HUES64 (cell line): ENCODE data around the gene TENM4.

Experiments
- H3K27ac ChIP-seq: 2 replicates; pipeline ENCODE4 v1.7.0; 2013; ENCODE audit warnings: low read depth, low read length, inconsistent platforms
- H3K27me3 ChIP-seq: 2 replicates; pipeline ENCODE4 v1.6.1; 2013; ENCODE audit warnings: mild to moderate bottlenecking, low read length; ENCODE audit not compliant: insufficient read depth
- H3K36me3 ChIP-seq: 2 replicates; pipeline ENCODE4 v1.6.1; 2013; ENCODE audit warnings: mild to moderate bottlenecking, low read length; ENCODE audit not compliant: insufficient read depth
- H3K4me1 ChIP-seq: 2 replicates; pipeline ENCODE4 v1.6.1; 2013; ENCODE audit warnings: mild to moderate bottlenecking, low read length, moderate library complexity; ENCODE audit not compliant: insufficient read depth
- H3K4me3 ChIP-seq: 2 replicates; pipeline ENCODE4 v1.5.1; 2013; ENCODE audit warnings: mild to moderate bottlenecking, low read length, moderate library complexity
- H3K9ac ChIP-seq: 2 replicates; pipeline ENCODE4 v1.6.1; 2013; ENCODE audit warnings: mild to moderate bottlenecking, low read depth, low read length
- H3K9me3 ChIP-seq: 2 replicates; pipeline ENCODE4 v1.6.1; 2013; ENCODE audit warnings: low read depth, low read length; ENCODE audit not compliant: insufficient read depth
- WGBS: fragments of 150-250, 120-280 bp; methylation state at CpG from one replicate; pipeline ENCODE4 v1.1.7; 2013; ENCODE audit warnings: missing lambda C conversion rate; 5-methylcytosine and 5-hydroxymethylcytosine counted together

TENM4 gene

DNA sequence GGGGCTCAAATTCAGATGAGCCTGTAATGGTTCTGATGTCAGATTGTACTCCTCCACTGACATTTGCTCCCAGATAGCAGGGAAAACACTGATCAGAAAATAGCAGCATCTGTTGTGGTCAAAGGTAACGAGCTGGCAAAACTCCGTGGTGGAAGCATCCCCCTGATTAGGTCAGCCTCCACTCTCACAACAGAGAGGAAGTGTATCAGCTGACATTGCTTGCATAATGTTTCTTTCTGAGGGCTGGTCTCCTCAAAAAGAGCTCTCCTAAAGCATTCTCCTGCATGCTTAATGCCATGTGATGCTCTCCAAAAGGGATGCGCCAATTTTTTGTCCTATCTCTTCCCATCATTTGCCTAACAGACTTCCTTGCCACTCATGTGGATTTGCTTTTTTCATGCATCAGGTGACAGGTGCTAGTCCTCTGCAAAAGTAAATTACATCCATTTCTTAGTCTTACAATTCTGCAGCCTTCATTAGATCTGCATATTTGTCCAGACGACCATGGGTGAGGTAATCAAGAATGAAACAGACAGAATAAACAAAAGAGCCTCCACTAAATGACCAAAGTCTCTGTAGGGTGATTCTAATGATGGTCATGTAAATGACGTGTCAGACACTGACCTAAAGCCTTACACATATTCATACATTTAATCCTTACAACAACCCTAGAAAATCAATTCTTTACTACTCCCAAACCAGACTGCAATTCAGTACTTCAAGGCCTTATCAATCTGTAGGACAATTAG, 6.4 kb upstream of the TENM4 start:
- Histone ChIP-seq H3K4me3 (no peak overlapping the region), H3K36me3 (no peaks in the 10 kb centered on the region), H3K27ac (no peak overlapping the region), H3K9ac (no peak overlapping the region), H3K27me3 (peaks cover 18% of the 10 kb centered on the region), H3K9me3 (no peaks in the 10 kb centered on the region), H3K4me1 (peaks cover 15% of the 10 kb centered on the region; the same call in 1 of the 2 replicates)
- 65% methylated on average over 5 of the region's 5 CpGs for WGBS

DNA sequence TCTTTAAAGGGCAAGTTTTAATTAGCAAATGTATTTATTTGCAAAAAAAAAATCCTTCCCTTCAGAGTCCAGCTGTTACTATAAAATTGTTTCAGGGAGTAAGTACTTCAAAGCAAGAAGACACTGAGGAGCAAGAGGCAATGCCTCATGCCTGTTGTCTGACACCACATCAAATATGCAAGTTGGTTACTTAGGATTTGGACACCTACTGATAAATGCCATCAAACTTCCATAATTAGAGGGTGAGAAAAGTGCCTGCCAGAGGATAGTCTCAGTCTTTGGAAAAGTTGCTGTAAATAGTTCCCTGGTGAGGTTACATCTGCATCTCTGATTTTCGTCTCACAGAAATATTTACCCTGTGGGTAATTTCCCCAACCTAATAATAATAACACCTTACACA, 4.1 kb upstream of the TENM4 start:
- H3K9ac ChIP-seq, result no peak overlapping the region
- H3K27ac ChIP-seq, result no peak overlapping the region
- peaks cover 21% of the 10 kb centered on the region for H3K4me1 ChIP-seq
- no peaks in the 10 kb centered on the region for H3K36me3 ChIP-seq
- no peaks in the 10 kb centered on the region for H3K9me3 ChIP-seq
- no peak overlapping the region for H3K4me3 ChIP-seq
- H3K27me3 ChIP-seq, result peaks cover 41% of the 10 kb centered on the region
- 69% methylated on average over 1 of the region's 1 CpG for WGBS

DNA sequence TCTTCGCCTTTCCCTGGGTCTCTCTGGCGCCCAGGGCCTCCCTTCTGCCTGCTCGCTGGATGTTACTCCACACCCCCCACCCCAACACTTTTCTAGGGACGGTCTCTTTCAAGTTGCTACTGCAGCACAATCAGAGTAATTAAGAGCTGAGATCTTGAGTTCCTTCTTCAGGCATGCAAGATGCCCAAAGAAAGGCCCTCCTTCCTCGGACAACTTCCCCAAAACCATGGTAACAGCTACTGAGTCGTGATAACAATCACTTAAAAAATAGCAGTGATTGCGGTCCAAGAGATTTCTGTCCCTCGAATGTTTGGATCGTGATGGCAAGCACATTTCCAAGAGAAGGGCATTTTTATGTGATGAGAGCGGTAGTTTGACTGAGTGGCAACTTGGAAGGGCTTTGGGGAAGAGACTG, 638 bp upstream of the TENM4 start:
- WGBS, result 13% methylated on average over 10 of the region's 10 CpGs
- H3K4me3 ChIP-seq, result peak overlapping the region; percentile 78
- H3K27me3 ChIP-seq, result peaks cover 75% of the 10 kb centered on the region
- H3K9me3 ChIP-seq, result no peaks in the 10 kb centered on the region
- H3K4me1 ChIP-seq, result peaks cover 23% of the 10 kb centered on the region
- no peaks in the 10 kb centered on the region for H3K36me3 ChIP-seq
- H3K27ac ChIP-seq, result no peak overlapping the region
- peak overlapping the region; percentile 71 for H3K9ac ChIP-seq

DNA sequence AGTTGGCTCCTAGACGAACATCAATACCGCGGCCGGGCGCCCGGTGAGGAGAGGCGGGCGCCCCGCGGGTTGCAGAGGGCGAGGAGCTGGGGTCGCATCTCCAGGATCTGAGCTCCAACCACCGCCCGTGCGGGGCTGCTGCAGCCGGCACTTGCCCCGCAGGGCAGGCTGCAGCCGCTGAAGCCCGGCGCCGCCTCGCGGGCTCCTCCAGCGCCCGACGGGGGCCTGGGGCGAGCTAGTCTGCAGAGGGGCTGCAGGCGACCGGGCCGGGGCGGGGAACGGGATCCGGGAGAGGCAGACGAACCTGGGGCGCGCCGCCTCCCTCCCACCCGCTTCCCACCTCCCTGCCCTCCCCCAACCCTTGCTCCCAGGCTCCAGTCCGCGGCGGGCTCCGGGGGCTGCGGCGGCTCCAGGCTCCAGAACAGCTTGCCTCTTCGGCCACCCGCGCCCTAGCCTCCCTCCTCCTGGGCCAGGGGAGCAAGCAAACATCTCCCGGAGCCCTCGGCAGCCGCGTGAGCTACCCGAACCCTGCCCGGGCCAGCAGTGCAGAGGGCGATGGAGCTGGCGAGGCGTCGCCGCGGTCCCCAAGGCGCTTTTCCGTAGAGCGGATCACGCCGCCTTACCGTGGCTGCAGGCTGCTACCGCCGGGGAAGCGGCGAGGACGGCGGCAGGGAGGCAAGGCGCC, 802 bp downstream of the TENM4 start:
- WGBS, result under 1% methylated on average over 72 of the region's 72 CpGs
- H3K27ac ChIP-seq, result no peak overlapping the region
- H3K4me1 ChIP-seq, result peaks cover 21% of the 10 kb centered on the region
- no peaks in the 10 kb centered on the region for H3K9me3 ChIP-seq
- no peaks in the 10 kb centered on the region for H3K36me3 ChIP-seq
- H3K27me3 ChIP-seq, result peaks cover 89% of the 10 kb centered on the region
- peak overlapping the region; percentile 78 for H3K4me3 ChIP-seq
- peak overlapping the region; percentile 71 for H3K9ac ChIP-seq

DNA sequence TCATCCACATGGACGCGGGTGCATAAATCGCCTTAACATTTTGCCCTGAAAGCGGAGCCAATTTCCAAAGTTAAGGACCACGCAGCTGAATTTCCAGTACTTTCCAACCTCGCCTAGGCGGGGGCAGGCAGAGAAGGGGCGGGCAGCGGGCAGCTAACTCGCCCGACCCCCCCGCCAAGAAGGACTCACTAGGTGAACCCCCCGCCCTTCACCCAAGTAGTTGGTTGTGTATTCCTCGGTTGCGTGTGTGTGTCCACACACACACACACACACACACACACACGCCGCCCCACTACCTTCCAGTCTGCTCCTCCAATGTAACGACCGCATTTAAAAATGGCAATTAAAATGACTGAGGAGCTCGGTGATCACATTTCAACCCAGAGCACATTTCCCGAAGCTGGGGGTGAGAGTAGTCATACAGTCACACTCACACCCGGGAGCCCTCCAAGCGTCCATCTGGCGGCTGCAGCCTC, 1.4 kb downstream of the TENM4 start:
- H3K4me1 ChIP-seq, result peaks cover 18% of the 10 kb centered on the region
- H3K4me3 ChIP-seq, result peak overlapping the region; percentile 78
- under 1% methylated on average over 22 of the region's 24 CpGs for WGBS
- no peaks in the 10 kb centered on the region for H3K9me3 ChIP-seq
- H3K9ac ChIP-seq, result peak overlapping the region; percentile 71
- H3K36me3 ChIP-seq, result no peaks in the 10 kb centered on the region
- H3K27ac ChIP-seq, result no peak overlapping the region
- H3K27me3 ChIP-seq, result peaks cover 95% of the 10 kb centered on the region

DNA sequence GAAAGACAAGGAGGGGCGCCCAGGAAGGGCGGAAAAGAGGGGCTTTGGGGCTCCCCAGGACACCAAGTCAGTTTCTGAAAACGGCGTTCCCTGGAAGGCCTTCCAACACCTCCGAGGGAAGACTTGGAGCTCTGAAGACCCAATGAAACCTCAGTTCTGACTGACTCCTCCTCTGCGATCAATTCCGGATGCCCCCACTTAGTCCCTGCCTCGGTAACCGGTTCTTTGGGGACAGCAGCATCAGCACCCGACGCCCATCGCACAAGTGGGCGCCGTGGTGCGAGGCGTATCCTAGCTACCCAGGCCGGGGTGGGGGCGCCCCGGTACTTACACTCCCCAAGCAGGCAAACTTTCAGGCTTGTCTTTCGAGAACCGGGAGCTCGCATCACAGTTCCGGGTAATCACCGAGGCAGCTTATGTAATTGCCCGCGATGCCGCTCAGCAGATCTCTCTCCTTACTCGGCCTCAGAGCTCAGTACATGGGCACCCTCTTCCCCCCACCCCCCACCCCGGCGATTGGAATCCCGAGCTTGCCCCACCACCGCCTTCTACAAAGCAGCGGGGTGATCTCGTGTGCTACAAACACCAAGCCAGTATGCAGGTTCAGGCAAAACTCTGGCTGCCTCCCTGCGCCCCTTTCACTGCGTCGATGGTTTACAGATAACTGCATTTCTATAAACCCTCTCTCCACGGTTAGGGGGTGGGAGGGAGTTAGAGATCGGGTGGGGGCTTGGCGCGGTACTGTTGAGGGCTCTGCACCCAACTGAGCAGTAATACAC, 2.0 kb downstream of the TENM4 start:
- Histone ChIP-seq H3K4me1 (peaks cover 24% of the 10 kb centered on the region), H3K9ac (peak overlapping the region; percentile 53; the same call in 1 of the 2 replicates), H3K9me3 (no peaks in the 10 kb centered on the region), H3K4me3 (peak overlapping the region; percentile 78), H3K36me3 (no peaks in the 10 kb centered on the region), H3K27me3 (peaks cover 99% of the 10 kb centered on the region), H3K27ac (no peak overlapping the region)
- under 1% methylated on average over 38 of the region's 41 CpGs for WGBS

DNA sequence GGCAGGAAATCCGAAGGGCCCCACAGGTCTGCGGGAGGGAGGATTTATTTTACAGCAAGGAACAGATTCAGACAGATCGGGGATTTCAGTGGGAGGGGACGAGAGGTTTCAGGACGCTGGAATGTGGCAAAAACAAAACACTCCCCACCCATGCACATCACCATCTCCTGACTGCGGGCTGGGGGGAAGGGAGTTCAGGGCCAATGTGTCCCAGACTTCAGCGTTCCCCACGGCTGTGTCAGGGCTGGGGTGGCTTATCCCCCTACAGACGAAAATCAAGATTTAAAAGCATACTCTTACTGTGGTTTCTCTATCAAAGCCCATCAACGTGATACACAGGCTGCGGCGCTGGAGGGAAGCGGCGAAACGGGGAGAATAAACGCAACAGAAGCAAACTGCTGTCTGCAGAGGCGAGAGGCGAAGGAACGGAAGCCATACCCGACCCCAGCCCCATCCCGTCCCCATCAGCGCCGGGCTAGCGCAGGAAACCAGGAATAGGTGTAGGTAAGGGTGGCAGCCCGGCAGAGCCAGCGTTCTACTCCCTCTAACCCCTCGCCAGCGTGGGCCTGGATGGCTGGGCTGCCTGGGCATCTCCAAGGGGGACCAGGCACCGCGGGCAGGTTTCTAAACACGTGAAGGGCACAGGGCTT, 2.7 kb downstream of the TENM4 start:
- Histone ChIP-seq H3K9me3 (no peaks in the 10 kb centered on the region), H3K9ac (peak overlapping the region; percentile 53), H3K36me3 (no peaks in the 10 kb centered on the region)

DNA sequence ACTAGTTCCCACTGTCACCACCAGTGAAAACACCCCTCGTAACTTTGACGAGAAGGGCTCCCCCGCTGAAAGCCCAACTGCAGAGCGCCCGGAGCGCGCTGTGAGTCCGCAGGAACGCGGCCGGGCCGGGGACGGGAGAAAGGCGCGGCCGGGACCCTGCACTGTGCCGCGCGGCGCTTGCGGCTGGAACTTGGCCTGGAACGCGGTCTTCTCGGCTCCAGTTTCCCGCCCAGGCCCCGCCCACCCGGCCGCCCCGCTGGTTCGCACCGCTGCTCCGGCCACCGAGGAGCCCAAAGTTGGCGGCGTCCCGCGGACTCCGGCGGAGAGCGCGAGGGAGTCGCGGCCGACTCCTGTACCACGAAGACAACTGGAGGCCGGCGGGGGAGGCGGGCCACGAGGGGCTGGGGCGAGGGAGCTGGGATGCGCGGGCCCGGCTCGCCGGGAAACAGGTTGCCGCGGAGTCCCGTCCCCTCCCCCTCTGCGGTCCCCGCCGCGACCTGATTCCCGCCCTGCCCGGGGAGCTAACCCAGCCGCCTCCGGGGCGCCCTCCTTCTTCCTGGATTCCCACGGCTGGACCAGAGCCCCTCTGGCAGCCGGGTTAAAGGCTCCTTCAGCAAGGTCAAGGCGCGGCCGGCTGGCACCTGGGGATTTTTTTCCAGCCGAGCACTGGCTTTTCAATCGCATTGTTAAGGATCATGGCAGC, 3.4 kb downstream of the TENM4 start:
- peaks cover 98% of the 10 kb centered on the region for H3K27me3 ChIP-seq
- under 1% methylated on average over 74 of the region's 74 CpGs for WGBS

More for the DNA sequence above, 2.7 kb downstream of the TENM4 start:
- H3K4me1 ChIP-seq, result peaks cover 31% of the 10 kb centered on the region
- H3K27ac ChIP-seq, result no peak overlapping the region; the same call in 1 of the 2 replicates
- peak overlapping the region; percentile 78 for H3K4me3 ChIP-seq
- WGBS, result under 1% methylated on average over 28 of the region's 31 CpGs
- H3K27me3 ChIP-seq, result peaks cover 99% of the 10 kb centered on the region

DNA sequence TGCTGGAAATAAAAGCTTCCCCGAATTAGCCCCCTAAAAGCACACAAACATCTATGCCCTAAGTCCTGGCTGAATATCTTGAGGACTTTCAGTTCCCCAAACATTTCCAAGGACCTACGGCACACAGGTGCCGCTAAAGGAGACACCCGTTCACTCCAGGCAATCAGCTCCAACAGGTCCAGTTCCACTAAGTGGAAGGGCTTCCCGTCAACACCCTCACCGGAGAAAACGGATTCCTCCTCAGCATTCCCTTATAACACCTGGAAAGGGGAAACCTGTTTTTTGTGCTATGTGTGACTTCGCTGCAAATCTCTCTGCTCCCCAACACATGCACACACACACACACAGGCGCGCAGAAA, 3.9 kb downstream of the TENM4 start:
- Histone ChIP-seq H3K27ac (no peak overlapping the region), H3K4me1 (peaks cover 42% of the 10 kb centered on the region), H3K9me3 (no peaks in the 10 kb centered on the region), H3K27me3 (peaks cover 98% of the 10 kb centered on the region), H3K9ac (peak overlapping the region; percentile 63), H3K4me3 (peak overlapping the region; percentile 78), H3K36me3 (no peaks in the 10 kb centered on the region)
- 16% methylated on average over 8 of the region's 10 CpGs for WGBS

More for the DNA sequence above, 3.4 kb downstream of the TENM4 start:
- Histone ChIP-seq H3K9me3 (no peaks in the 10 kb centered on the region), H3K36me3 (no peaks in the 10 kb centered on the region), H3K9ac (peak overlapping the region; percentile 63), H3K4me1 (peaks cover 38% of the 10 kb centered on the region), H3K4me3 (peak overlapping the region; percentile 78), H3K27ac (no peak overlapping the region; the same call in 1 of the 2 replicates)

DNA sequence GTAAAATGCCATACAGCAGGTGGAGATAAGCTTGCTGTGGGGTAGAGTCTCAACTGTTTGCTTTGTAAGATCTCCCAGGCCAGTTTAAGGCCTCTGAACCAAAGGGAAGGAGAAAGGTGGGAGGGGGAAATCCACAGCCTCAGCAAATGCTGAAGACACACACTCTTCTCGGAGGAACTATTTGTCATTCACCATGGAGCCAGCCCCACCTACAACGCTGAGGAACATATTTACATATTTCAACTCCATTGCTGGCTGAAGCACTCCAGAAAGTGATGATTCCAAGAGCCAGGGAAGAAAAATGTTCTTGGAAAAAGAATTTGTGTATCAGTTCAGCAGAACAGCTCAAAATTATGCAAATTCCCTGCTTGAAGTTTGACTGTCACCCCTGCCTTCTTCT, 6.5 kb downstream of the TENM4 start:
- H3K36me3 ChIP-seq, result no peaks in the 10 kb centered on the region
- 18% methylated on average over 2 of the region's 2 CpGs for WGBS
- H3K27me3 ChIP-seq, result peaks cover 84% of the 10 kb centered on the region

More for the DNA sequence above, 6.5 kb downstream of the TENM4 start:
- Histone ChIP-seq H3K27ac (no peak overlapping the region), H3K4me1 (peaks cover 42% of the 10 kb centered on the region), H3K9ac (no peak overlapping the region), H3K4me3 (no peak overlapping the region), H3K9me3 (no peaks in the 10 kb centered on the region)
